HUES6 (cell line): ENCODE results near the gene PDE9A.

Source experiments
- H3K27ac ChIP-seq: 2 replicates; pipeline ENCODE4 v1.7.0; 2013; ENCODE audit warnings: low read depth, mild to moderate bottlenecking, low read length, inconsistent platforms
- H3K27me3 ChIP-seq: 2 replicates; pipeline ENCODE4 v1.6.1; 2013; ENCODE audit warnings: low read length; ENCODE audit not compliant: control insufficient read depth, insufficient read depth
- H3K36me3 ChIP-seq: 2 replicates; pipeline ENCODE4 v1.6.1; 2013; ENCODE audit warnings: low read length; ENCODE audit not compliant: control insufficient read depth, insufficient read depth
- H3K4me1 ChIP-seq: 2 replicates; pipeline ENCODE4 v1.6.1; 2013; ENCODE audit warnings: low read length; ENCODE audit not compliant: control insufficient read depth, insufficient read depth
- H3K4me3 ChIP-seq: 2 replicates; pipeline ENCODE4 v1.5.1; 2013; ENCODE audit warnings: low read depth, low read length
- H3K9ac ChIP-seq: one replicate; pipeline ENCODE4 v1.6.1; 2013; ENCODE audit warnings: mild to moderate bottlenecking, low read length
- H3K9me3 ChIP-seq: 2 replicates; pipeline ENCODE4 v1.6.1; 2013; ENCODE audit warnings: low read depth, low read length; ENCODE audit not compliant: control insufficient read depth, insufficient read depth

Gene PDE9A

DNA sequence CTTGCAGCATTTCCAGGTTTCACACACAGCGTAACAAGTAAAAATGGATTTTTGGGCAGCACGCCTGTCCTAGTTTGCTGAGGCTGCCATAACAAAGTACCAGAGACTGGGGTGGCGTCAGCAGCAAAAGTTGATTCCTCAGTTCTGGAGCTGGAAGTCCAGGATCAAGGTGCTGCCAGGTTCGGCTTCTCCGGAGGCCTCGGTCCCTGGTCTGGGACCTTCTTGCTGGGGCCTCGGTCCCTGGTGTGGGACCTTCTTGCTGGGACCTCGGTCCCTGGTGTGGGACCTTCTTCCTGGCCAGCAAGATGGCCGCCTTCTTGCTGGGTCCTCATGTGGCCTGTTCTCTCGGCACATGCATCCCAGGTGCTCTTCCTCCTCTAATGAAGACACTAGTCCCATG, 104.0 kb downstream of the PDE9A start:
- Histone ChIP-seq H3K36me3 (peaks cover 58% of the 10 kb centered on the region), H3K9me3 (no peaks in the 10 kb centered on the region), H3K4me3 (no peak overlapping the region), H3K4me1 (no peaks in the 10 kb centered on the region), H3K27ac (no peak overlapping the region), H3K9ac (no peak overlapping the region), H3K27me3 (no peaks in the 10 kb centered on the region)

DNA sequence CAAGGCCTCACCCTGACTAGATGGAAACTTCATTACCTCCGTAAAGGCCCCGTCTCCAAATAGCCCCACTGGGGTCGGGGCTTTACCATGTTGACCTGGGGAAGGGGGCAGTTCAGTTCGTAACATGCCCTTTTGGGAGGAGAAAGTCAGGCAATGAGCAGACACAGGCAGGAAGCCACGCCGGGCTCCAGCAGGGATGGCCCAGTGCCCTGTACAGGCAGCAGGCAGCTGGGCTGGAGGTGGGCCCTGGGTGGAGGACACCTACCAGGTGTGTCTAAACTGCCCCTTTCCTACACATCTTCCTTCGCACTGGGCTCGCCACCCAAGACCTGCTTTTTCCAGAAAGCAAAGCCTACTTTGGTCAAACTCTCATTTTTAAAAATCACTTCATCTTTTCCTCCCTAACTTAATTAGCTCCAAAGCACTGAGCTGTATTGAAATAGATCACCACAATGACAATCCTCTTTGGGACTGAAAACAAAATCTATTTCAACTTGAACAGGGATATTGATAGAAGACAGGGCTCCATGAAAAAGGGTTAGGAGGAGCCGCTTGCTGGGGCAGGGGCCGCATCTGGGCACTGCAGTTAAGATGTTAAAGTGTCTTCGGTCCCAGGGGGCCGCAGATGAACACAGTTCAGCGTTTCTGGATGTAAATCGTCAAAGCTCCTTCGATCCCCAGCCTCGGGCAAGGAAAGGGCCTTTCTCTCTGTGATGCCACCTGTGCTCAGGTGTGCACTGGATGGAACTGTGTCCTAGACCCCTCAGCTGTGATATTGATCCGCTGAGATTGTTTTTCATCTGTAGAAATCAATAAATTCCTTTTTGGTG, 104.6 kb downstream of the PDE9A start:
- H3K9me3 ChIP-seq, result no peaks in the 10 kb centered on the region
- H3K36me3 ChIP-seq, result peaks cover 62% of the 10 kb centered on the region
- H3K27me3 ChIP-seq, result no peaks in the 10 kb centered on the region
- H3K9ac ChIP-seq, result no peak overlapping the region
- no peak overlapping the region for H3K4me3 ChIP-seq
- no peak overlapping the region for H3K27ac ChIP-seq
- no peaks in the 10 kb centered on the region for H3K4me1 ChIP-seq

DNA sequence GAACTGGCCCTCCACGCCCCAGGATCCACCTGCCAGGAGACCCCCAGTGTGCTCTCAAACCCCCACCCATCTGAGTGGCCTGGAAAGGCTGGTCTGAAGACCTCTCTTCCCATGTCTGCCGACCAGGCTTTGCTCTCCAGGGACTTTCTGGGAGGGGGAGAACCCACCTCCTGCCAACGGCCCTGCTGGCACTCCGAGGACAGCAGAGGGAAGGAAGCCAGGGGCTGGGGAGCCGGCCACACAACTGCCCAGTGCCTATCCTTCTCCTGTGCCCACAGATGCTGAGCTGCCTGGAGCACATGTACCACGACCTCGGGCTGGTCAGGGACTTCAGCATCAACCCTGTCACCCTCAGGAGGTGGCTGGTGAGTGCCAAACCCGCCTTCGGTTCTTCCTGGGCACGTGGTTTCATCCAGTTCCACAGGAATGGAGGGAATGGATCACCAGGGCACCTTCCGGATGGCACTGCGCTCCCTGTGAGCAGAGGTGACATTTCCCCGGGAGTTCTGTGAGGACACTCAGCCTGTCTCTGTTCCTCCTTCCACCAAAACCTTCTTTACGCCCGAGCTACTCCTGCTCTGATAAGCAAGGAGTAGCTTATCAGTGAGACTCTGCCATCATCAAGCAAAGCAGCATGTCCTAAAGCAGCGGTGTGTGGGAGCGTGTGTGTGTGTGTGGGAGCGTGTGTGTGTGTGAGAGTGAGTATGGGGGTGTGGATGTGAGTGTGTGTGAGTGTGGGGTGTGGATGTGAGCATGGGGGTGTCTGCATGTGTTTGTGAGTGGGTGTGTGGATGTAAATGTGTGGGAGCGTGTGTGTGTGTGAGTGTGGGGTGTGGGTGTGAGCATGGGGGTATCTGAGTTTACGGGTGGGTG, 105.5 kb downstream of the PDE9A start:
- Histone ChIP-seq H3K27ac (no peak overlapping the region), H3K4me1 (no peaks in the 10 kb centered on the region), H3K9ac (no peak overlapping the region), H3K36me3 (peaks cover 71% of the 10 kb centered on the region), H3K4me3 (no peak overlapping the region), H3K9me3 (no peaks in the 10 kb centered on the region), H3K27me3 (no peaks in the 10 kb centered on the region)

DNA sequence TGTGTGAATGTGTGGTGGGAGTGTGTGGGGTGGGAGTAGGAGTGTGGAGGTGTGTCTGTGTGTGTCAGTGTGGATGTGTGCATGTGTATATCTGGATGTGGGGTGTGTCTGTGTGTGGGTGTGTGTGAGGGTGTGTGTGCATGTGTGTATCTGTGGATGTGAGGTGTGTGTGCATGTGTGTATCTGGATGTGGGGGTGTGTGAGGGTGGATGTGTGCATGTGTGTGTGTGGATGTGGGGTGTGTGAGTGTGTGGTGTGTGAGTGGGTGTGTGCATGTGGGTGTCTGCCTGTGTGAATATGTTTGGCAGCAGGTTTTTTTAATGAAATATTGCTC, 106.1 kb downstream of the PDE9A start:
- no peaks in the 10 kb centered on the region for H3K27me3 ChIP-seq
- H3K4me1 ChIP-seq, result no peaks in the 10 kb centered on the region

DNA sequence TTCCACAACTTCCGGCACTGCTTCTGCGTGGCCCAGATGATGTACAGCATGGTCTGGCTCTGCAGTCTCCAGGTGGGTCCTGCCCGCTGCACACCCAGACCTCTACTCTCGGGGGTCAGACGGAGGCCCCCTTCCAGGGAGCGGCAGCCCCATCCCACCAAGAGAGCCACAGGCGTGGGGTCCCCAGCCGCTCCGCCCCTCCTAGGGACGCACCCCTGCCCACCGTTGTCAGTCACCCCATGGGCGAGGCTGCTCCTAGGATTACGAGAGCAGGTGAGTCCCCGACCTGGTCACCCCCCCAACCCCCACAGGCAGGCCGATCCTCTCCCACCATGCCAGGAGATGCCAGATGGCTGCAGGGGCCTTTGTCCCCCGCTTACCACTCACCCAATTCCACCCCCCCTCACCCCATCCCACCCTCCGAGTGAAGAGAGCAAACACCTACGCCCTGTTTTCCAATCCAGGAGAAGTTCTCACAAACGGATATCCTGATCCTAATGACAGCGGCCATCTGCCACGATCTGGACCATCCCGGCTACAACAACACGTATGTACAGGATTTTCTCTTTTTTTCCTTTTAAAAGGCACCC, 107.0 kb downstream of the PDE9A start:
- Histone ChIP-seq H3K27ac (no peak overlapping the region), H3K9ac (no peak overlapping the region), H3K36me3 (peaks cover 71% of the 10 kb centered on the region), H3K27me3 (no peaks in the 10 kb centered on the region), H3K4me3 (no peak overlapping the region), H3K4me1 (no peaks in the 10 kb centered on the region), H3K9me3 (no peaks in the 10 kb centered on the region)

More for the DNA sequence above, 106.1 kb downstream of the PDE9A start:
- no peak overlapping the region for H3K9ac ChIP-seq
- H3K9me3 ChIP-seq, result no peaks in the 10 kb centered on the region
- H3K36me3 ChIP-seq, result peaks cover 72% of the 10 kb centered on the region
- H3K4me3 ChIP-seq, result no peak overlapping the region
- H3K27ac ChIP-seq, result no peak overlapping the region

DNA sequence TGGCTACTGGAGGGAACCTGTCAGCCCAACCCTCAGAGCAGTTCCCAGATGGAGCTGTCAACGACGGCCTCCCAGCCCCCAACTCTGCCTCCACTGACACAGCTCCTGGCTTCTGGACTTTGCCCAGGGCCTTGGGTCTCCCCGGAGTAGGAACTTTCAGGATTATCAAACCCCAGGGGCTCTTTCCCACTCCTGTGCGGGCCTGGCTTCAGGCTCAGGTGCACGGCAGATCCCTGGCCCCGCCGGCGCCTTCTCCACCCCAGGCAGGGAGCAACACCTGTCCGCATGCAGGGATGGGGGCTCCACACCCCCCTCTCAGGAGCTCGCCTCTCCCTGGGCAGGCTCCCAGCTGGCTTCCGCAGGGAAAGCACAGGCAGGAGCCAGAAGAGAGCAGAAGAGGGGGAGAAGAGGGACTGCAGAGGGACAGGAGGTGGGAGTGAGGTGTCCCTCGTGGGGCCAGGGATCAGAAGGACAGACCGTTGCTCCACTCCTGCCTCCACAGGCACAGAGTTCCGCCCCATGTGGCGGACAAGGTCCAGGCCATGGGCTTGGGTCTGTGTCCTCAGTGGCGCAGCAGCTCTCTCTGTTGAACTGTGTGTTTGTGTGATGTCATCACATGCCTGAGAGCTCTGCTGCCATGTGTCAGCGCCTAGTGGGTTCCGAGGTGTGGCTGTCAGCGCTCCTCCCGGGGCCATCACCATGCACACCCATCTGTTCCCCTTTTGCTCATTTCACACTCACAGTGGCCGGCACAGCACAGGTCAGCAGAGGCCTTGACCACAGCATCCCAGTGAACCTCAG, 107.7 kb downstream of the PDE9A start:
- H3K9ac ChIP-seq, result no peak overlapping the region
- H3K36me3 ChIP-seq, result peaks cover 71% of the 10 kb centered on the region
- no peaks in the 10 kb centered on the region for H3K4me1 ChIP-seq
- no peaks in the 10 kb centered on the region for H3K27me3 ChIP-seq
- no peak overlapping the region for H3K27ac ChIP-seq
- no peaks in the 10 kb centered on the region for H3K9me3 ChIP-seq
- H3K4me3 ChIP-seq, result no peak overlapping the region

DNA sequence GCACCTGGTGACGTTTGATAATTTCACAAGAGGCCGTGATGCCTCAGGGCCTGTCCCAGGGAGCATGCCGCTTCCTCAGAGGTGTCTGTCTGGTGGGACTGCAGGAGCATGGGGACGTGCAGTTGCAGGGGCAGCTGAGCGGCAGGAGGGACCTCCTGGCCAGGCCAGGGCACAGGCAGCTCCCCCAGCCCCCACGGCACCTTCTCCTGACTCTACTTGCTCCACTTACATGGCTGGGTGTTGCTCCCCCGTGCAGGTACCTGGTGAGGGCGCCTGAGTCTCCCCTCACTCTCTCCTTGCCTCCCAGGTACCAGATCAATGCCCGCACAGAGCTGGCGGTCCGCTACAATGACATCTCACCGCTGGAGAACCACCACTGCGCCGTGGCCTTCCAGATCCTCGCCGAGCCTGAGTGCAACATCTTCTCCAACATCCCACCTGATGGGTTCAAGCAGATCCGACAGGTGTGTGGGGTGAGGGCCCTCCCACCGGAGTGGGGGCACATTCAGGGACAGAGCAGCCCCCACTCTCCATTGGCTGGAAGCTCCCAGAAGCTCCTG, 108.4 kb downstream of the PDE9A start:
- no peaks in the 10 kb centered on the region for H3K27me3 ChIP-seq
- peaks cover 73% of the 10 kb centered on the region for H3K36me3 ChIP-seq
- H3K27ac ChIP-seq, result no peak overlapping the region
- no peaks in the 10 kb centered on the region for H3K9me3 ChIP-seq
- H3K9ac ChIP-seq, result no peak overlapping the region
- H3K4me1 ChIP-seq, result no peaks in the 10 kb centered on the region
- H3K4me3 ChIP-seq, result no peak overlapping the region

DNA sequence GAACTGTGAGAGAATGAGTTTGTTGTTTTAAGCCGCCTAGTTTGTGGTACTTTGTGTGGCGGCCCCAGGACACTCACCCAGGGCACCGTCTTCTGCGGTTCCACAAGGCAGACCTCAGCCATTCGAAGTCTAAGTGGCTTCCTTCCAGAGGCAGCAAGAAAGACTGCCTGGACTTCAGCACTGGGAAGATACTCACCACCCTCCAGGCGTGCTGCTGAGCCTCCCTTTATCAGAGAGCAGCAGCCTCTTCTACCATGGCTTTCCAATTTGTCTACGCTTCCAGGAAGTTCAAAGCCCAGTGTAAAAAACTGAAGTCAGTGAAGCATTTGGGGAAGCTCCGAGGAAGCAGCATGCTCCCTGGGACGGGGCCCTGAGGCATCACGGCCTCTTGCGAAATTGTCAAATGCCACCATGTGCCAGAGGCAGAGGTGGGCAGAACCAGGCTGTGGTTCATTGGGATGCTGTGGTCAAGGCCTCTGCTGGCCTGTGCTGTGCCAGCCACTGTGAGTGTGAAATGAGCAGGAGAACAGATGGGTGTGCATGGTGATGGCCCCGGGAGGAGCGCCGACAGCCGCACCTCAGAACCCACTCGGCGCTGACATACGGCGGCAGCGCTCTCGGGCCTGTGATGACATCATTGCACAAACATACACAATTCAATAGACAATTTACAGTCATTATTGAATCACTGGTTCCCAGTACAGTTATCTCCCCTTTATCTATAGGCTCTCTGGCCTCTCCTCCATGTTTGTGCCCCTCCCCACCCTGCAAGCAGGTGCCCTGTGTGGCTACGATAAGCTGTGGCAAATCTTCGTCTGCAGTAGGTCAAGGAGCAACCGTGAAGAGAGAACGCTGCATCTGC, 110.4 kb downstream of the PDE9A start:
- Histone ChIP-seq H3K36me3 (peaks cover 74% of the 10 kb centered on the region), H3K4me3 (no peak overlapping the region), H3K9ac (no peak overlapping the region), H3K9me3 (no peaks in the 10 kb centered on the region), H3K27me3 (no peaks in the 10 kb centered on the region), H3K27ac (no peak overlapping the region), H3K4me1 (no peaks in the 10 kb centered on the region)

DNA sequence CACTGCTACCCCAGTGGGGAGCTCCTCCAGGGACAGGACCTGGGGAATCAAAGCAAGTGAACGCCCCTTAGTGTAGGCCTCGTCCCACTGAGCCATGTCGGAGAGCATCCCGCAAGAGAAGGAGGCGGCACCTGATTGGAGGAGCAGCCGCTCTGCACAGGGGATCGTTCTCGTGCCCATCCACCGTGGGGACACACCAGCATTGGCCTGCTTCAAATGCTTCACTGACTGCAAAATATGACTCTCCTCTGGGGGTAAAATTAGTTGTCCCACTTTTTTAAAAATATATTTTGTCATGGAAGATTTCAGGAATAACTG, 111.0 kb downstream of the PDE9A start:
- Histone ChIP-seq H3K27ac (no peak overlapping the region), H3K9ac (no peak overlapping the region), H3K27me3 (no peaks in the 10 kb centered on the region), H3K9me3 (no peaks in the 10 kb centered on the region), H3K4me3 (no peak overlapping the region), H3K36me3 (peaks cover 79% of the 10 kb centered on the region), H3K4me1 (no peaks in the 10 kb centered on the region)

DNA sequence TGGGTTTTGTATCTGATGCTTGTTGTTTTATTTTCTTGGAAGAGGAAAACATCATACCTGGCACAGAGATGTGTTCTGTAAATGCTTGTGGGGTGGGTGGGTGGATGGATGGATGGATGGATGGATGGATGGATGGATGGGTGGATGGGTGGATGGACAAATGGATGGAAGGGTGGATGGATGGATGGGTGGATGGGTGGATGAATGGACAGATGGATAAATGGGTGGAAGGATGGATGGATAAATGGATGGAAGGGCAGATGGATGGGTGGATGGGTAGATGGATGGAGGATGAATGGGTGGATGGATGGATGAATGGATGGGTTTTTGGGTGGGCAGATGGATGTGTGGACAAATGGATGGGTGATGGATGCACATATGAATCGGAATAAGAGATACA, 111.5 kb downstream of the PDE9A start:
- Histone ChIP-seq H3K9ac (no peak overlapping the region), H3K27ac (no peak overlapping the region), H3K4me3 (no peak overlapping the region), H3K9me3 (no peaks in the 10 kb centered on the region), H3K27me3 (no peaks in the 10 kb centered on the region), H3K4me1 (no peaks in the 10 kb centered on the region), H3K36me3 (peaks cover 83% of the 10 kb centered on the region)
